LNCAP (cell line): Measurements from ENCODE around the gene PRAMEF11.

Source experiments
- CTCF ChIP-seq: fragments of 450-650 bp; IDR thresholded peaks from 2 replicates; pipeline ENCODE4 v1.5.1; 2017; ENCODE audit warnings: mild to moderate bottlenecking

PRAMEF11 gene

GRCh38 chr1:12775443-12775842 lies 55.8 kb downstream of the PRAMEF11 start:
- TF ChIP-seq CTCF: no peak

DNA sequence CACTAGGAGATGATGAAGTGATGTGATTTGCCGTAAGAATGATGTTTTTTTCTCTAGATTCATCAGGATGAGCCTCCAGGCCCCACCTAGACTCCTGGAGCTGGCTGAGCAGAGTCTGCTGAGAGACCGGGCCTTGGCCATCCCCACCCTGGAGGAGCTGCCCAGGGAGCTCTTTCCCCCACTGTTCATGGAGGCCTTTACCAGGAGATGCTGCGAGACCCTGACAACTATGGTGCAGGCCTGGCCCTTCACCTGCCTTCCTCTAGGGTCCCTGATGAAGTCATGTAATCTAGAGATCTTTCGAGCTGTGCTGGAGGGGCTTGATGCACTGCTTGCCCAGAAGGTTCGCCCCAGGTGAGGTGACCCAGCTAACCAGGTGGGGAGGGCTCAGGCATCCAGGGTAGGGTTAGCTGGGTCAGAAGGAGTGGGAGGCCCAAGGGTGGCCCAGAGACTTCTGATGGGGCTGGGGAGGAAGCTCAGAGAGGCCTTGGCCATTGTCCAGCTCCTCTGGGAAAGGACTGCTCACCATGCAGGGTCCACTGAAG lies 56.3 kb downstream of the PRAMEF11 start:
- no peak for TF ChIP-seq CTCF
